GM18505 (cell line): ENCODE results near the gene SPRED1.
"Not testable (repeated sequence)": the region's sequence is repeated elsewhere in the genome, so short reads cannot be mapped to it uniquely, and the experiment has no call there.

Experiments used
- ATAC-seq: cut with Tn5 transposase; IDR thresholded peaks from one replicate; pipeline ENCODE4 v1.9.1; 2021; ENCODE audit not compliant: unreplicated experiment
- POLR2A ChIP-seq: IDR thresholded peaks from 4 replicates; pipeline ENCODE4 v1.6.1; 2011; ENCODE audit warnings: borderline replicate concordance; ENCODE audit not compliant: insufficient read depth, insufficient read length; ENCODE audit errors: extremely low read depth

Gene SPRED1

GRCh38 chr15:38247336-38247735 is 5.3 kb upstream of the SPRED1 start:
- ATAC-seq, result no peak
- TF ChIP-seq POLR2A, result no peak

- TF ChIP-seq POLR2A, result no peak
- ATAC-seq, result no peak
Observed at GRCh38 chr15:38253351-38253781, 730 bp downstream of the SPRED1 start.

GRCh38 chr15:38254051-38254883 is 1.6 kb downstream of the SPRED1 start:
- peak; percentile 37 for ATAC-seq
- no peak for TF ChIP-seq POLR2A

- ATAC-seq, result no peak
- no peak for TF ChIP-seq POLR2A
Observed at GRCh38 chr15:38255690-38256089, 3.1 kb downstream of the SPRED1 start.

- TF ChIP-seq POLR2A, result no peak
- no peak for ATAC-seq
Observed at GRCh38 chr15:38257676-38258075, 5.0 kb downstream of the SPRED1 start.

GRCh38 chr15:38259134-38259533 is 6.5 kb downstream of the SPRED1 start:
- no peak for ATAC-seq
- no peak for TF ChIP-seq POLR2A

- TF ChIP-seq POLR2A, result no peak
- no peak for ATAC-seq
Observed at GRCh38 chr15:38260077-38260476, 7.4 kb downstream of the SPRED1 start.

- no peak for TF ChIP-seq POLR2A
- ATAC-seq, result no peak
Observed at GRCh38 chr15:38263251-38263650, 10.6 kb downstream of the SPRED1 start.

- TF ChIP-seq POLR2A, result no peak
Observed at GRCh38 chr15:38263996-38264395, 11.4 kb downstream of the SPRED1 start.

GRCh38 chr15:38266247-38266986 is 13.8 kb downstream of the SPRED1 start:
- TF ChIP-seq POLR2A, result no peak
- ATAC-seq, result no peak

More at GRCh38 chr15:38263996-38264395, 11.4 kb downstream of the SPRED1 start:
- ATAC-seq, result no peak

GRCh38 chr15:38267421-38268022 is 14.9 kb downstream of the SPRED1 start:
- TF ChIP-seq POLR2A, result no peak
- ATAC-seq, result no peak

GRCh38 chr15:38271144-38271543 is 18.5 kb downstream of the SPRED1 start:
- no peak for ATAC-seq
- no peak for TF ChIP-seq POLR2A

- TF ChIP-seq POLR2A, result no peak
- ATAC-seq, result no peak
Observed at GRCh38 chr15:38271895-38272294, 19.3 kb downstream of the SPRED1 start.

GRCh38 chr15:38272431-38272830 is 19.8 kb downstream of the SPRED1 start:
- not testable (repeated sequence) for ATAC-seq
